Midbrain (tissue), 1 donor: ENCODE measurements around the gene FMN1.
A peak's percentile ranks its signal among the peaks of the same experiment; 100 is the strongest.
"Not testable (repeated sequence)": the region's sequence is repeated elsewhere in the genome, so short reads cannot be mapped to it uniquely, and the experiment has no call there.

Experiments
- DNase-seq: peaks from one replicate; lab custom pipeline; 2025; lab: John Stamatoyannopoulos, UW

Gene FMN1

DNA sequence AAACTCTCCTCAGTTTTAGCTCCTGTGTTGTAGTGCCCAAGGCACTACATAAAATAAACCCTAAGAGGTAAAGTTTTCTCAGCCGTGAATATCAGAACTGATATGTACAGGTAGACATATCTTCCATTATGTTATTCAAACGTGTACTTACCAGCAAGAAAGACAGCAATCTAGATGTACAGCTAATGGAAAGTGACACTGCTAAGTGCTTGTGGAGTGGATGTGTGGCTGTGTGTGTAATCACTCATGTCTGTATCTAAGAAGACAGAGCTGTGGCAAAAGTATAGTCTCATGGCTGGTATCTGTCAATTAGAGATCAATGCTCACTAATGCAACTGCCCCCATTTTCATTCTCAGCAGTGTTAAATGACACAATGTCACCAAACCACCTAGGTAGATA lies 101.3 kb downstream of the FMN1 start:
- no peak for DNase-seq

DNA sequence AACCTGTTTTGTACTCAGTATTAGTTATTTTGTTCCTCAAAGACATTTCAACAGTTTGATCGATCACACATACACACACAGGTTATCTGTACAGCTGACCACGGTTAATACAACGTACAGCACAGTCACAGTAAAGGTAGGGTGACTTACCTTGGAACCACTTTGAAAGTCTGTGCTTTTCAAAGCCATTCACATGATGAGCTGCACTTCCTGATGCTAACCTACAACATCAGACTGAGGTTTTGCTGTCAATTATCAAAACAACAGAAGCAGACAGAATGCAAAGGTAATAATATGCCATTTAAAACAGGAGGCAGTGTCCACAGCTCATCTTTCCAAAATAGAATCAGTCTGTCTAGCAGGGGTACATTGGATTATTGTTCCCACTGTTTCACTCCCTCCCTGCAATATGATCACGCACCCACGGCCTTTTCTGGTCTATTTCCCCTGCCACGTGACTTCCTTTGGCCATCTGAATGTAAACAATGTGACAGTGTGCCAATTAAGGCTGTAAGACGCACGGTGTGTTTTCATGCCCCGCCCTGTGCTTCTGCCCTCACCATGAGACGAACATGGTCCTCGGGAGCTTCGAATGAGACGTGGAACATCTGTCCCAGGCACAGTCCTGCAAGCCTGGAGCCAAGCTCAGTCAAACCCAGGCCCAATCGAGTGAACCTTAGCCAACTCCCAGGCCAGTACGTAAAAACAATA lies 102.4 kb downstream of the FMN1 start:
- DNase-seq, result no peak

DNA sequence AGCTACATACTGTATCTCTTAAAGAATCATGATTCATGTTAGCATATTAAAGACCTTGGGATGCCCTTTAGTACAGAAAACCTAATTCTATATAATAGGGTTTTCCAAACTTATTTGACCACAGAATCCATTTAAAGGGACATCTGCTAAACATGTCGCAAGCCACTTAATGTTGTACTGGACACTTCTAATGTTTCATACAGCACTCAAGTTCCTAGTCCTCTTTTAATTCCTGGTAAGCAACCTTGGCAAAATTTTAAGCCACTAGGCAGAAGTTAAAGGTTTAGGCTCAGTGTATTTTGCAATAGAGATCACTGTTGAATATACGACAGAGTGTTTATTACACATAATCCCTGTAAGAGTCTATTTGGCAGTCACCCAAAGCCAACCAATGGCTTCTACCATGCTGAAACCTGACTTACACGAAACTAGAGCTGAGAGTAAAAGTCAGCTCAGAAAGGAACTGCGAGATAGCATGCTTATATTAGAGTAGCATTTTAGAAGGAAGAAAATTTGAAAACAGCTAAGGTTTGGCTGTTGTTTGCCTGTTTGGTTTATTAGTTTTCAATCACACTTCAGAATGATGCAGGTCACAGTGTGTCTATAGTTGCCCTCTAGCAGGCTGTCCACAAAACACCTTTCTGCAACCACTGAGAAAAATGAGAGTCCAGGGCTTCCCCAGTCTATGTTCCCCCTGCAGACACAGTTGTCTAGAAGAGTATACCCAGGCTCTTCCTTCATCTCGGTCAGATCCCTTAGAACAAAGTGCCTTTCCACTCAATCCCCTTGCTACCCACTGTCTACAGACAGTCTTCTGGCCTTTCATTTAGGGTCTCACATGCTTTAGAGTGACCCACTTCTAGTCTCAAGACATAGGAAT lies 104.4 kb downstream of the FMN1 start:
- DNase-seq, result no peak

DNA sequence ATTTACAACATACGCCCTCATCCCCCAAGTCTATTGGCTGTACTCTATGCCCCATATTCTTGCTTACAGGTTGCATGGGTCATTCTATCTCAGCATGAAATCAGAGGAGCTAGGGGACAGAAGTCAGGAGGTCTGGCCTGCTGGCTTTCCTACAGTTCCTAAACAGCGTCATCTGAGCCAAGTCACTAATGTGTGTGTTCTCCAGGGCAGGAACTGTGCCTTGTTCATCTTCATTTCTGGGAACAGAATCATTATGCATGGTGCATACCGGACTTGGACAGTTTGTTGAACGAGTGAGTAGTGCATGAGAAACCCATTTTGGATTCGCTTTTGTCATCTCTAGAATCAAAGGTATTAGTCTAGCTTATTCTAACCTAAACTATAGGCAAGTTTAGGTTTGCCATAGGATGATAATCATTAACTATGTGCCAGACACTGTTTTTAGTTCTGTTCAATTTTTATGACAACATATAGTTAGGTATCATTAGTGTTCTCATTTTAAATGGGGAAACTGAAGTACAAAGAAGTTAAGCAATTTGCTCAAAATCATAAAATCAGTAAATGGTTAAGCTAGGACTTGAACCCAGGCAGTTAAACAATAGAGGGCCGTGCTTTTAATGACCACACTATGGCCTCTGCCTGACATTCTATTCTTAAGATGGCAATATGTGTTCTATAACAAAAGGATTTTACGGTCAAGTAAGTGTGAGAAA lies 105.2 kb downstream of the FMN1 start:
- no peak for DNase-seq

DNA sequence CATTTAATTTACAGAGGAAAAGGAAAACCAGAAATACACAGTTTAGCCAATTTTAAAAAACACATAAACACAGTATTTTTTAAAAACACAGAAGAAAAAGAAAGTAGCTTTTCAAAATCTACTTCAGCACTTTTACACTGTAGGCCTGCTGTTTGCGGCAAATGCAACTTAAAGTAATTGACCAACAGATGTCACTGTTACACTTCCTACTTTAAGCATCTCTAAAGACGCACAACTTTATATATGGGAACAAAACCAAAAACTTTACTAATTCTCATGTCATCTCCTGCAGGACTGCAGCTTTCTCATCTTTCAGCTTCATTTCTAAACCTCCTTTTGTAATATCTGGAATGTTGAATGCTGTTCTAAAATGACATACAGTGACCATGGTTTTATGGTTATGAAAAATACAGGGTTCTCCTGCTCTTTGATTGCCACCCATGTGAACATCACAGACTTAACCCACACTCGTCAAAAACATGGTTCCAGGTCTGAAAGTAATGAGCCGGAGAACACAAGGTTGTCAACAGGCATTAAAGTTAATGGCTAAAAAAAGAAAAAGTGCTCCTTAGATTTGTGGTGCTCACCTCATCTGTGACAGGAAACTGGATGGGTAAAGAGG lies 107.9 kb downstream of the FMN1 start:
- DNase-seq, result peak; percentile 51

DNA sequence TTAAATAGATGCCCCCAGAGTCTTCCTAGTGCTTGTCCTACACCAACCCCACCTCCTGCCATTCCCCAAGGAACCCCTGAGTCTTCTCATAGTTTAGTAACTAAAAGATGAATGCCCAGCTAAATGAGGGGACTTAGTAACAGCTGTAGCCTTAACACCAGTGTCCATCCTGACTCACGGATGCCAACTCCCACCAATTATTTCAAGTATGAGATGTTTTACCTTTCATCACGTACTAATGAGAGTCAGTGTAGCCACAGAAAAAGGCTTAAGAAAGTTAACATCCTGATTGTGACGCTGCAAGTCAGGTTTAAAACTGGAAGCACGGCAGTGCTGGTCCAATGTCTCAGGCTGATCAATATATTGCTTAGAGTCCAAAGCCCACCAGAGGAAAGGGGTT lies 109.9 kb downstream of the FMN1 start:
- no peak for DNase-seq

DNA sequence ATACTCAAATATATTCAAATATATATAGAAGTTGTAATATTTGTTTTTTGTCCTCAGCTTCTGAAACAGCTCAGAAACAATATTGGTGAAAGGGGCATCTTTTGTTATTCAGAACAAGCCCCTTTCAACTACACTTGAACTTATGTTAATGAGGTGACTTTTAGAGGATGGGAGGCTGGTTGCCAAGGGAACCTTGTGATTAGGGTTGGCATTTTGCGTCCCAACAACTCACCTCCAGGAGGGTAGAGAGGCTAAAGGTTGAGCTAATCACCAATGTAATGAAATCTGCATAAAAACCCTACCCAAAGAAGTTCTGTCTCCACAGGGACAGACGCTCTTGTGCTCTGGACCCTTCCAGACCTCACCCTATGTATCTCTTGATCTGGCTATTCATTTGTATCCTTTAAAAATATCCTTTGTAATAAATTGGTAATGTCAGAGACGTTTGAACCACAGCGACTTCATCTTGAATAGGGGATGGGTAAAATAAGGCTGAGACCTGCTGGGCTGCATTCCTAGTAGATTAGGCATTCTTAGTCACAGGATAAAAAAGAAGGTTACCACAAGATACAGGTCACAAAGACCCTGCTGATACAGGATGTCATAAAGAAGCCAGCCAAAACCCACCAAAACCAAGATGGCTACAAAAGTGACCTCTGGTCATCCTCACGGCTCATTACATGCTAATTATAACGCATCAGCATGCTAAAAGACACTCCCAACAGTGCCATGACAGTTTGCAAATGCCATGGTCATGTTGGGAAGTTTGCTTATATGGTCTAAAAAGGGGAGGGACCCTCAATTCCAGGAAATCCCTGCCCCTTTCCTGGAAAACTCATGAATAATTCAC lies 111.1 kb downstream of the FMN1 start:
- no peak for DNase-seq

DNA sequence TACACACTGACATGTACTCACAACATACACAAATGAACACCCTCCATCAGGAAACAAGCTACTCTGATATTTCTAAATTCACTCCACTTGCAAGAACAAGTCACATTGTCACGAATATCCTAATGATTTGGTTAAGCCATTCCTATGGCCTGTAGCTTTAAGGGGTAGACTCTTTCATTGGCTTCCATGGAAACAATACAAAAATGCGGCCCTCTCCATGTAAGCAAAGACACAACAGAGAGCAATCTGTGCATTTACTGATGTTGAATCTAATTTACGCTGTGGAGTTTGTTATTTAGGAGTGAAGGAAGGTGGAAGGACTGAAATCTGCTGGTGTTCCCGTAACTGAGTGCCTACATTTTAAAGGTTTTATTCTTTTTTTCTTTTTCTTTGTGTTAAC lies 114.5 kb downstream of the FMN1 start:
- no peak for DNase-seq

DNA sequence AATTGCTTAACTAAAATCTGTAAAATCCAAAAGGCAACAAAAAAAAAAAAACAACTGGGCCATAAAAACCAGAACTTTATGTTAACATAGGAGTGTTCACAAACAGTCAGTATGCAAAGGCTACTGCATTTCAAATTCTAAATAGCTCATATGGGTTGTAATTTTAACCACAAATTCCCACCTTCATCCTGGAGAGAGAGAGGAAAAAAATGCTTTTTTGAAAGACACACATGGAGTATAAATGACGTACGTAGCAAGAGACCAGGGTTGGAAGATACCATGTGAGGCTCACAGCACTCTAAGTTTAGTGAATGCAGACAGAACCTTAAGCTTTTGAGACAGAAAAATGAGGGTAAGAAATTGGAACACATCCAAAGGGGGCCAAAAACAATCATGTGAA lies 115.9 kb downstream of the FMN1 start:
- no peak for DNase-seq

DNA sequence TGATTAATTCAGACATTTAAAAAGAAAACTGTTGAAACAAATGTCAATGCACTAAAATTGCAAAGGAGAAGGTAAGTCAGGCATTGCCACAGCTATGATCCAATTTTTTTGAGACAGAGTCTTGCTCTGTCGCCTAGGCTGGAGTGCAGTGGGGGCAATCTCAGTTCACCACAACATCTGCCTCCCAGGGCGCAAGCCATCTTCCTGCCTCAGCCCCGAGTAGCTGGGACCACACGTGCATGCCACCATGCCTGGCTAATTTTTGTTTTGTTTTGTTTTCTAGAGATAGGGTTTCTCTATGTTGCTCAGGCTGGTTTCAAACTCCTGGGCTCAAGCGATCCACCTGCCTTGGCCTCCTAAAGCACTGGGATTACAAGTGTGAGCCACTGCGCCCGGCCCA lies 117.6 kb downstream of the FMN1 start:
- no peak for DNase-seq

DNA sequence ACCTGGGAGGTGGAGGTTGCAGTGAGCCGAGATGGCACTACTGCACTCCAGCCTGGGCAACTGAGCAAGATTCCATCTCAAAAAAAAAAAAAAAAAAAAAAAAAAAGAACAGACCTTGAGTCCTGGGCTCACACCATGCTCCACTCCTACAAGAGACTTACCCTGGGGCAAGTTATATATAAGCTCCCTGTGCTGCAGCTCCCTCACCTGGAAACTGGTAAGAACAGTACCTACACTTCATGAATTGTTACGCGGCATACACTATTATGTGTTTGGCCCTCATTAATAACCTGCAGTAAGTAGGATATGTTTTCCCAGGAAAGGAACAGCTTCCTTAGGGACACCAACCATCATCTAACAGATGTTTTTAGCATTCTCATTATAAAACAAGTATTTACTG lies 119.6 kb downstream of the FMN1 start:
- no peak for DNase-seq

DNA sequence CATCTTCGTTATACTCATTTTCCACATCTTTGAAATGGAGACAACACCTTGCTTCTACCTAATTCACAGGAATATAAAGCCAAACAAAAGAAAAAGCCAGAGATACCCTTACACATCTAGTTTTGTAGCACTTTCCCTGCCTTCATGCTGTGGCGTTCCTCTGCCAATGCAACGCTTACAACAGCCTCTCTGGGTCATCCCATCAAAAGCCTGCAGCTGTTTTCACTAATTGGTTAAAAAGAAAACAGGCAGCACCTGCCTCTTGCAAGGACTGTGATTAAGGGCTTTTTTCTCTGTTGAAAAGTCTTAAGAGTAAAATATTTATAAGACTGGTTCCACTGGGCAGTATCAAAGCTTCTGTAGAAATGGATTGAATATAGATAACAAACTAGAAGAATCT lies 120.3 kb downstream of the FMN1 start:
- DNase-seq, result no peak

DNA sequence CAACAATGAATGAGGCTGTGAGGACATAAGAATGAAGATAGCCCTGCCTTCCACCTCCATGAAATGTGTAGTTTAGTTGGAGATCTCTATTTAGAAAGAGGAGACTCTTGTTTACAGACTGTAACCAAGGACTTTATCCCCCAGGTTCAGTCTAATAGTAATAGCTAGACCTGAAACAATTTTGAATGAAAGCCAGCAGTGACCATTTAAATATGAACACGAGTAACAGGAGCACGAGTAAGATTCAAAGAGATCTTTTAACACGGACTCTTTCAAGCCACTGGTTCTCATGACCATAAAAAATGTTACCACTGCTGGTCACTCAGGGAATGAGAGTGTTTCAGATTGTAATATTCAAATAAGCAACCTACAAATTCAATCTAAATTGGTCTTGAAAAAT lies 123.1 kb downstream of the FMN1 start:
- DNase-seq, result no peak

DNA sequence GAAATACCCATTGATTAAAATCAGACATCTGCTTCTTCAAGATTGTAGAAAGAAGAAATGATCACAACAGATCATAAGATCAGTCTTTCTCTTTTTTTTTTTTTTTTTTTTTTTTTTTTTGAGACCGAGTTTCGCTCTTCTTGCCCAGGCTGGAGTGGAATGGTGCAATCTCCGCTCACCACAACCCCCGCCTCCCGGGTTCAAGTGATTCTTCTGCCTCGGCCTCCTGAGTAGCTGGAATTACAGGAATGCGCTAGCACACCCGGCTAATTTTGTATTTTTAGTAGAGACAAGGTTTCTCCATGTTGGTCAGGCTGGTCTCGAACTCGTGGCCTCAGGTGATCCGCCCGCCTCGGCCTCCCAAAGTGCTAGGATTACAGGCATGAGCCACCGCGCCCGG lies 124.6 kb downstream of the FMN1 start:
- DNase-seq, result not testable (repeated sequence)

DNA sequence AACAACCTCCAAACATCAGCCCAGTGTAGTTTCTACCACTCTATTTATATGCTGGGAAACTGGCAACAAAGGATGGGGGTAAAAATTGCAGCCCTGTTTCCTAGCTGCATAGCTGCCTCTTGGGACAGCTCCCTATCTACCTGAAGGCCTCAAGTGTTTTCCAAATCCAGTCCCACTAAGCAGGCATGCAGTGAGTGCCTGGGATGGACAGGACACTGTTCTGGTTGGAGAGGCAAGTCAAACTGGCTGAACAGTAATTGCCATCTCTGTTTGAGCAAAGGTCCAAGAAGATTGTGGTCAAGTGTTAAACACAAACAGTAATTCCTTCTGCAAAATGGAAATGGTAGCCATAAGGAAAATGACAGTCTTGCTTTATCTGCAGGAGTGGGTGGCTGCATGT lies 125.4 kb downstream of the FMN1 start:
- DNase-seq, result no peak

DNA sequence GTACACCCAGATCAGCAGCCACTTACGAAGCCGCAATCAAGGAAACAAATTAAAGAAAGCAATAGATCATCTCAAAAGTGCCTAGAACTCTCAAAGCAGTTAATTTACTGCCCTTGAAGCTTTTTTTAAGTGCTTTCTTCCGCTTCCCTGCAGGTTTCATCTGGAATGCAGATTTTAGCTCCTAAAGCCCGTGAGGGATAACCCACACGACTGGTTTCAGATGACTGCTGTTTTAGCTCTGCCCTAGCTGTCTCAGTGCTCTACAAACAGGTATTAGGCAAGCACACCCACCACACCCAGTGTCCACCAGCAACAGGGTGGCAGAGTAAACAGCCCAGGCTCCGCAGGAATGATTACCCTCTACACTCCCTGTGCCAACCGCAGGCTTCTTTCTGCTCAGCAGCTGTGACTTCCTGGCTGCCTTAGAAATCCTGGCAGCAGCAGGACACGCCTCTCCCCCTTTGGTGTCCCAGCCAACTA lies 126.0 kb downstream of the FMN1 start:
- DNase-seq, result no peak

DNA sequence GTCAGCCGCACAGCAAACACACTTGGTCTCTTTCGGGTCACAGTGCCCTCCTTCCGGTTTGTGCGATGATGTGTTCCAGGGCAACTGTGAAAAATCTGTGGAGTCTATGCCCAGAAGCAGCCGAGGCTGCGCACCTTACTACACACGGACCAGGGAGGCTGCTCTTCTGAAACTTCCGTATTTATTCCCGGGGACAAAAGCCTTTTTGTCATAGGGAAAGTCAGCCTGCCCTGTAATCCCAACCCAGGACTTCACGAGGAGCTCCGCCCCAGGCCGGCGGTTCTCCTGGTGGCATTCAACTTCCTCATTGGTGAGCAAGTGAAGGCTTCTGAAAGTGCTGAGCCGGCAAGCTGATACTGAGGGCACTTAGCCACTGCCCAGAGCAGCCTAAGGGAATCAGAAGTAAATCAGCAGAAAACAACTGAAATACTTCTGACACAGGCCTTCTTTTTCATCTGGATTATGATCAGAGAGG lies 126.5 kb downstream of the FMN1 start:
- DNase-seq, result peak; percentile 33

DNA sequence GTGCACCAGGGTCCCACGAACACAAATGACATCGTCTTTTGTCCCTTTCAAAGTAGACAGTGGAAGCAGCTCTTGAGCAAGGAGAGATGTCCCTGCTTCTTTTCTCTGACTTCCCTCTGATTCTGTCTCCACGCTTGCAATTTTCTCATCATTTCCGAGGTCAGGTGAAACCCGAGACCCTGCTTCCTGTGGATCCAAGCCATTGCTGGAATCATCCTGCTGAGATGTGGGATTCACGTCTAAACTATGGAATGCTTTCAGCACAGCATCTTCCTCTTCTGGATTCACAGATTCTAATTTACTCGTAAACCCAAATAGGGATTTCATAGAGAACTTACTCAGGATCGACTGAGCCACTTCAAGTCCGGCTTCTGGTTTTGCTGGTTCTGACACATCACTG lies 127.1 kb downstream of the FMN1 start:
- no peak for DNase-seq

DNA sequence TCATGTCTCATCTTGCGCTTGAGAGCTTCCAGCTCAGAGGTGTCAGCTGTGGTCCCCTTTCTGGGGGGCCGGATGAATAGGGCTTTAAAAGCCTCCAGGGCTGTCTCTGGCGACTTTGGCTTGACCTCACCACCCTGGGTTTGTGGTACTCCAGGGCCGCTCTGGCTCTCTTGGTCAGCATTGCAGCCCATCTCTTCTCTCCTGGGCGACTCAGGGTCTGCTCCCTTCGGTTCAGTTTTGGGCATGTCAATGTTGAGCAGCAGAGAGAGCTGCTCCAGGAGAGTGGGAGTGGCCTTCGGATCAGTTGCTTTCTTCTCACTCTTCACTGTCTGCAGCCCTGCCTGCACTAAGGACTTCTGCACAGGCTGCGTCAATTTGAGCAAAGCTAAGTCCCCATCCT lies 127.9 kb downstream of the FMN1 start:
- DNase-seq, result no peak

DNA sequence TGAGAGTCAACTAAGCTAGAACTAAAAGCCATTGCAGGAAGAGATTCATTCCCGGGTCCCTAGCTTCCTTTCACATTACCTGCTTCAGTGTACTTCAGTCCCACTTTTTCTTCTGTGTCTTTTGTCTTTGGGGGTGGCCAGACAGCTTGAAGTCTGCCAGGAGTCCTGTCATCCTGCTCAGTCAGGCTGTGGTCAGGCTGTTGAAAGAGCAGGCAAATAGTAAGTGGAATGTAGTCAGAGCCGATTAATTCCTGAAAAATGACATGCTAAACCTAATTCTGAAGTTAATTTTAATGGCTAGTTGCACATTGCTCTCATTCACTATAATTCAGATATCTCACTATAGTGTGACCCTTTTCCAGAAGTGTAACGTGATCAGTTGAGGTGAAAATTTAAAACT lies 129.6 kb downstream of the FMN1 start:
- no peak for DNase-seq

DNA sequence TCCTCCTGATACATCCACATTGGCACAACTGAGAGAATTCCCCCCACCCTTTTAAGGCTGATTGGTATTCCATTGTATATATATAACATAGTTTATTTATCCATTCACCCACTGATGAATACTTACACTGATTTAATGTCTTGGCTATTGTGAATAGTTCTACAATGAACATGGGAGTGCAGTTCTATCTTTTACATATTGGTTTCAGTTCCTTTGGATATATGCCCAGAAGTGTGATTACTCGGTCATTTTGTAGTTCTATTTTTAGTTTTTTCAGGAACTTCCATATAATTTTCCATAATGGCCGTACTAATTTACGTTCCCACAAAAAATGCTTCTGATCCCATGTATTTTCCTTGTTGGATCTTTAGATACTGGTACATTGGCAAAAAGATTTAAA lies 135.3 kb downstream of the FMN1 start:
- no peak for DNase-seq
